ENCODE data around the gene AHI1.

Gene AHI1

GRCh38 chr6:135328136-135328535, 169.4 kb downstream of the AHI1 start:
- no peak for DNase-seq (ENCODE audit: low spot score)

- DNase-seq (ENCODE audit: low spot score), result no peak
Observed at GRCh38 chr6:135325624-135326424, 171.7 kb downstream of the AHI1 start.

GRCh38 chr6:135324531-135324930, 173.0 kb downstream of the AHI1 start:
- no peak for DNase-seq (ENCODE audit: low spot score)

GRCh38 chr6:135323979-135324378, 173.6 kb downstream of the AHI1 start:
- DNase-seq (ENCODE audit: low spot score), result no peak

GRCh38 chr6:135323202-135323668, 174.3 kb downstream of the AHI1 start:
- no peak for DNase-seq (ENCODE audit: low spot score)

GRCh38 chr6:135322427-135323201, 174.9 kb downstream of the AHI1 start:
- no peak for DNase-seq (ENCODE audit: low spot score)

GRCh38 chr6:135320721-135321621, 176.6 kb downstream of the AHI1 start:
- no peak for DNase-seq (ENCODE audit: low spot score)

GRCh38 chr6:135319819-135320218, 177.7 kb downstream of the AHI1 start:
- DNase-seq (ENCODE audit: low spot score), result no peak

- no peak for DNase-seq (ENCODE audit: low spot score)
Observed at GRCh38 chr6:135318738-135319469, 178.6 kb downstream of the AHI1 start.

- no peak for DNase-seq (ENCODE audit: low spot score)
Observed at GRCh38 chr6:135314543-135314942, 183.0 kb downstream of the AHI1 start.

GRCh38 chr6:135311446-135312200, 185.9 kb downstream of the AHI1 start:
- no peak for DNase-seq (ENCODE audit: low spot score)

GRCh38 chr6:135310291-135310690, 187.2 kb downstream of the AHI1 start:
- no peak for DNase-seq (ENCODE audit: low spot score)

- DNase-seq (ENCODE audit: low spot score), result no peak
Observed at GRCh38 chr6:135306740-135307420, 190.7 kb downstream of the AHI1 start.

- DNase-seq (ENCODE audit: low spot score), result no peak
Observed at GRCh38 chr6:135306166-135306565, 191.4 kb downstream of the AHI1 start.

- DNase-seq (ENCODE audit: low spot score), result no peak
Observed at GRCh38 chr6:135305684-135306083, 191.9 kb downstream of the AHI1 start.

- DNase-seq (ENCODE audit: low spot score), result no peak
Observed at GRCh38 chr6:135304883-135305282, 192.7 kb downstream of the AHI1 start.

GRCh38 chr6:135301304-135301703, 196.2 kb downstream of the AHI1 start:
- DNase-seq (ENCODE audit: low spot score), result no peak

- DNase-seq (ENCODE audit: low spot score), result peak; percentile 20
Observed at GRCh38 chr6:135300576-135300975, 197.0 kb downstream of the AHI1 start.

GRCh38 chr6:135299256-135299655, 198.3 kb downstream of the AHI1 start:
- DNase-seq (ENCODE audit: low spot score), result no peak

- DNase-seq (ENCODE audit: low spot score), result no peak
Observed at GRCh38 chr6:135298455-135298854, 199.1 kb downstream of the AHI1 start.
